Endodermal cell (in vitro differentiated cells): ENCODE data around the gene SEC24D. TPM values are rescaled to one million over a fixed set of nuclear protein-coding genes. Genes with fewer than 3 reads are reported as not detected.

Experiments used
- DNase-seq: peaks from one replicate; pipeline ENCODE4 v3.0.0-alpha.2; 2017
- H3K27ac ChIP-seq: 2 replicates; pipeline ENCODE4 v1.5.1; 2013; ENCODE audit warnings: mild to moderate bottlenecking, low read depth, low read length, moderate library complexity
- H3K27me3 ChIP-seq: 2 replicates; pipeline ENCODE4 v1.6.1; 2013; ENCODE audit warnings: mild to moderate bottlenecking, low read length, moderate library complexity; ENCODE audit not compliant: insufficient read depth, control insufficient read depth, poor library complexity, severe bottlenecking
- H3K36me3 ChIP-seq: 2 replicates; pipeline ENCODE4 v1.7.0; 2013; ENCODE audit warnings: mild to moderate bottlenecking, low read length, moderate library complexity; ENCODE audit not compliant: control insufficient read depth, insufficient read depth
- H3K4me1 ChIP-seq: one replicate; pipeline ENCODE4 v1.7.0; 2013; ENCODE audit warnings: low read length; ENCODE audit not compliant: control insufficient read depth, insufficient read depth
- H3K4me3 ChIP-seq: 2 replicates; pipeline ENCODE4 v1.5.1; 2013; ENCODE audit warnings: mild to moderate bottlenecking, low read length, moderate library complexity
- H3K9ac ChIP-seq: 2 replicates; pipeline ENCODE4 v1.6.1; 2013; ENCODE audit warnings: mild to moderate bottlenecking, low read length, moderate library complexity; ENCODE audit not compliant: poor library complexity, severe bottlenecking; ENCODE audit errors: extremely low read depth
- H3K9me3 ChIP-seq: 2 replicates; pipeline ENCODE4 v1.6.1; 2013; ENCODE audit warnings: mild to moderate bottlenecking, low read length, moderate library complexity; ENCODE audit not compliant: control insufficient read depth
- H3K27ac Mint-ChIP-seq: 2 replicates; pipeline ENCODE4 v1.8.0; 2020; ENCODE audit warnings: mixed read lengths
- H3K27me3 Mint-ChIP-seq: 2 replicates; pipeline ENCODE4 v1.8.0; 2021; ENCODE audit warnings: mild to moderate bottlenecking, mixed read lengths; ENCODE audit not compliant: insufficient read depth
- H3K36me3 Mint-ChIP-seq: 2 replicates; pipeline ENCODE4 v1.8.0; 2020; ENCODE audit warnings: low read depth, mixed read lengths
- H3K4me1 Mint-ChIP-seq: 2 replicates; pipeline ENCODE4 v1.8.0; 2020; ENCODE audit warnings: mixed read lengths
- H3K4me3 Mint-ChIP-seq: 2 replicates; pipeline ENCODE4 v1.8.0; 2020; ENCODE audit warnings: mild to moderate bottlenecking, moderate library complexity, mixed read lengths
- H3K9me3 Mint-ChIP-seq: 2 replicates; pipeline ENCODE4 v1.8.0; 2020; ENCODE audit warnings: mild to moderate bottlenecking, mixed read lengths
- WGBS, 2 experiments: methylation state at CpG; one replicate each; pipeline versions ENCODE4 v1.1.5 to v1.1.7; 2013; ENCODE audit warnings: missing lambda C conversion rate in 2 of 2, mixed read lengths in 1 of 2; ENCODE audit not compliant: insufficient coverage in 1 of 2, insufficient read length in 1 of 2; 5-methylcytosine and 5-hydroxymethylcytosine counted together
- total RNA-seq, 2 donors: library from RNA; stranded (reverse); fragmentation: NEBNext Ultra II Directional in 1 of 2; extraction: Animal tissue kit (Norgen Biotek cat#: 25700) in 1 of 2; gene quantifications; 2 replicates in 1 of 2; 3 replicates in 1 of 2; pipeline ENCODE4 v1.2.1, GENCODE V29; 2021
- TF ChIP-seq, protein P1 (sequence below): fragments of 200-600 bp; sonication (generic); conservative IDR thresholded peaks from 2 replicates; pipeline ENCODE4 v1.5.0; 2021; ENCODE audit warnings: antibody characterized with exemption, mild to moderate bottlenecking

SEC24D gene
- total RNA-seq, 2 donors from 2014 or later = 40.4 to 42.8 TPM

- Mint-ChIP-seq H3K27me3 (no peaks in the 10 kb centered on the region), H3K4me3 (no peak overlapping the region), H3K27ac (no peak overlapping the region), H3K36me3 (peaks cover 8% of the 10 kb centered on the region), H3K9me3 (peaks cover 7% of the 10 kb centered on the region), H3K4me1 (peaks cover 6% of the 10 kb centered on the region)
- Histone ChIP-seq H3K36me3 (peaks cover 3% of the 10 kb centered on the region), H3K9me3 (no peaks in the 10 kb centered on the region), H3K27ac (no peak overlapping the region), H3K4me3 (no peak overlapping the region), H3K9ac (no peak overlapping the region), H3K4me1 (no peaks in the 10 kb centered on the region), H3K27me3 (no peaks in the 10 kb centered on the region)
- DNase-seq = no peak
- 82 to 100% methylated on average over 1 of the region's 1 CpG for WGBS, 2 experiments
- TF ChIP-seq, protein P1, sequence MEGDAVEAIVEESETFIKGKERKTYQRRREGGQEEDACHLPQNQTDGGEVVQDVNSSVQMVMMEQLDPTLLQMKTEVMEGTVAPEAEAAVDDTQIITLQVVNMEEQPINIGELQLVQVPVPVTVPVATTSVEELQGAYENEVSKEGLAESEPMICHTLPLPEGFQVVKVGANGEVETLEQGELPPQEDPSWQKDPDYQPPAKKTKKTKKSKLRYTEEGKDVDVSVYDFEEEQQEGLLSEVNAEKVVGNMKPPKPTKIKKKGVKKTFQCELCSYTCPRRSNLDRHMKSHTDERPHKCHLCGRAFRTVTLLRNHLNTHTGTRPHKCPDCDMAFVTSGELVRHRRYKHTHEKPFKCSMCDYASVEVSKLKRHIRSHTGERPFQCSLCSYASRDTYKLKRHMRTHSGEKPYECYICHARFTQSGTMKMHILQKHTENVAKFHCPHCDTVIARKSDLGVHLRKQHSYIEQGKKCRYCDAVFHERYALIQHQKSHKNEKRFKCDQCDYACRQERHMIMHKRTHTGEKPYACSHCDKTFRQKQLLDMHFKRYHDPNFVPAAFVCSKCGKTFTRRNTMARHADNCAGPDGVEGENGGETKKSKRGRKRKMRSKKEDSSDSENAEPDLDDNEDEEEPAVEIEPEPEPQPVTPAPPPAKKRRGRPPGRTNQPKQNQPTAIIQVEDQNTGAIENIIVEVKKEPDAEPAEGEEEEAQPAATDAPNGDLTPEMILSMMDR = no peak
Observed at GRCh38 chr4:118776157-118776954, 59.6 kb downstream of the SEC24D start.

DNA sequence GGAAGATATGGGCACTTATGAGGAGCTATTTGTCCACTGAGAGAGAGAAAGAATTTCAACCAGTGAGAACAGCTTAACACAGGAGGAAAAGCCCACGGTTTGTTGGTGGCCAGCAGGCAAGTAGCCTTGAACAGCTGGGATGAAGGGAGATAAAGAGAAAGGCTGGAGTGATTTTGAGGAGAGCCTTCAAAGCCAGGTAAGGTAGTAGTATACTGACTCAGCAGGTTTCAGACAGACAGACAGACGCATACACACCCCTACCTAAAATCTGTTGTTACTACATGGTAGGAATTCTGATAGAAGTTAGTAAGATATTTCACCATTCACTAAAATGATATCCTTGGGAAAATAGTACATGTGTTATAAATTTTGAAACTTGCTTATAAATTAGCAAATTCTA lies 60.5 kb downstream of the SEC24D start:
- no peak overlapping the region for H3K27ac Mint-ChIP-seq
- H3K4me3 Mint-ChIP-seq = no peak overlapping the region
- 98% methylated on average over 2 of the region's 2 CpGs; no CpG with 5 or more reads in 1 of the 2 experiments for WGBS, 2 experiments
- peaks cover 6% of the 10 kb centered on the region for H3K4me1 Mint-ChIP-seq
- Histone ChIP-seq H3K9me3 (no peaks in the 10 kb centered on the region), H3K36me3 (peaks cover 5% of the 10 kb centered on the region), H3K4me3 (no peak overlapping the region), H3K27ac (no peak overlapping the region), H3K4me1 (no peaks in the 10 kb centered on the region), H3K9ac (no peak overlapping the region), H3K27me3 (no peaks in the 10 kb centered on the region)
- no peaks in the 10 kb centered on the region for H3K27me3 Mint-ChIP-seq
- DNase-seq = no peak
- TF ChIP-seq, protein P1 = no peak
- peaks cover 2% of the 10 kb centered on the region for H3K9me3 Mint-ChIP-seq
- H3K36me3 Mint-ChIP-seq = peaks cover 4% of the 10 kb centered on the region

DNA sequence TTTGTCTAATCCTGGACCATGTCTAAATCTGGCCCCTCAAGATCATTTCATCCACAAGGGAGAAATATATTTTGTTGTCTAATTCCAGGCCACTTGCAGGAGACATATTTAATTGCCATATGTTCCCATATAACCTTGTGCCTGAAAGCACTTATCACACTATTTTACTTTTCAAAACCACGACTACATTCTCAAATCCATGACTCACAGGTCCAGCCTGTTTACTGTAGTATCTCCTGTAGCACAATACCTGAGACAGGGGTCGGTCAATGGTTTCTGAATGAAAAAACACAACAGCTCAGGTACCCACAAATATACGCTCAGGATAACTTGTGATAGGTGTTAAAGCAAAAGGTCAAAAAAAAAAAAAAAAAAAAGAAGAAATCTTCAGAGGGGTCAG lies 60.9 kb downstream of the SEC24D start:
- H3K4me3 ChIP-seq = no peak overlapping the region
- DNase-seq = no peak
- TF ChIP-seq, protein P1 = no peak
- Mint-ChIP-seq H3K4me3 (no peak overlapping the region), H3K9me3 (no peaks in the 10 kb centered on the region), H3K27ac (no peak overlapping the region), H3K27me3 (no peaks in the 10 kb centered on the region), H3K36me3 (peaks cover 2% of the 10 kb centered on the region), H3K4me1 (peaks cover 6% of the 10 kb centered on the region)
- peaks cover 9% of the 10 kb centered on the region for H3K36me3 ChIP-seq
- H3K27me3 ChIP-seq = no peaks in the 10 kb centered on the region
- no peak overlapping the region for H3K27ac ChIP-seq
- H3K9ac ChIP-seq = no peak overlapping the region
- no peaks in the 10 kb centered on the region for H3K9me3 ChIP-seq
- no peaks in the 10 kb centered on the region for H3K4me1 ChIP-seq
- WGBS, 2 experiments = 99 to 100% methylated on average over 2 to 3 of the region's 3 CpGs
